HCT116 (cell line): ENCODE measurements around the gene RAB5IF. TPM values are rescaled to one million over a fixed set of nuclear protein-coding genes. Genes with fewer than 3 reads are reported as not detected.

ENCODE experiments used
- ATAC-seq: fragments of 200-7000 bp; cut with Tn5 transposase; 2 replicates; pipeline ENCODE4 v1.9.1; 2020; ENCODE audit warnings: mild to moderate bottlenecking, moderate library complexity
- BruUV-seq: library from RNA; stranded (reverse); fragments of 400-500 nt; replicated peaks from 2 replicates; lab custom pipeline; 2021; lab: Mats Ljungman, UMichigan
- CTCF ChIA-PET: fragments of 300-600 bp; sonication (Branson Sonifier 250); formaldehyde crosslinking; loops from one replicate; lab custom pipeline; 2021; ENCODE audit warnings: antibody characterized with exemption; lab: Charles Lee
- POLR2A ChIA-PET: fragments of 300-600, 350-600 bp; sonication (Branson Sonifier 250); formaldehyde crosslinking; loops from one replicate; lab custom pipeline; 2021; ENCODE audit warnings: antibody characterized with exemption; lab: Charles Lee
- RAD21 ChIA-PET, 2 experiments: fragments of 300-600 bp; sonication (Branson Sonifier 250); formaldehyde crosslinking; loops; one replicate each; lab custom pipeline; 2023; ENCODE audit warnings: low total read pairs in 2 of 2; ENCODE audit not compliant: uncharacterized antibody in 2 of 2, unreplicated experiment in 2 of 2, low non-redundant PET in 1 of 2; lab: Charles Lee
- DNase-seq: peaks from one replicate; pipeline ENCODE4 v3.0.0-alpha.2; 2010; ENCODE audit warnings: low read depth, low spot score
- H2AFZ ChIP-seq: fragments of 200-600 bp; shearing (Covaris generic), sonication (generic); 2 replicates; pipeline ENCODE4 v1.6.1; 2017; ENCODE audit warnings: low read depth, mixed run types, mixed read lengths, antibody characterized with exemption, low read length; ENCODE audit not compliant: poor library complexity, severe bottlenecking
- H3K27ac ChIP-seq: 2 replicates; pipeline ENCODE4 v1.5.1; 2012; ENCODE audit warnings: low read depth, low read length
- H3K27me3 ChIP-seq: fragments of 200-600 bp; sonication (generic); 2 replicates; pipeline ENCODE4 v1.6.1; 2016; ENCODE audit warnings: mixed run types, low read length, mixed read lengths; ENCODE audit not compliant: insufficient read depth
- H3K36me3 ChIP-seq, 2 experiments: fragments of 200-500 bp in 1 of 2; fragments of 200-600 bp in 1 of 2; sonication (Bioruptor generic) in 1 of 2; sonication (generic) in 1 of 2; 2 replicates each; pipeline versions ENCODE4 v1.5.1 to v1.6.1; 2014 to 2016; ENCODE audit warnings: low read length in 2 of 2, inconsistent platforms in 1 of 2, mixed read lengths in 1 of 2, mixed run types in 1 of 2; ENCODE audit not compliant: insufficient read depth in 2 of 2, control insufficient read depth in 1 of 2
- H3K4me1 ChIP-seq, 2 experiments: fragments of 200-600 bp in 1 of 2; sonication (generic) in 1 of 2; 2 replicates each; pipeline versions ENCODE4 v1.5.1 to v1.6.1; 2012 to 2017; ENCODE audit warnings: low read length in 2 of 2, inconsistent platforms in 1 of 2, mild to moderate bottlenecking in 1 of 2, mixed read lengths in 1 of 2, mixed run types in 1 of 2, moderate library complexity in 1 of 2; ENCODE audit not compliant: insufficient read depth in 2 of 2, control insufficient read depth in 1 of 2
- H3K4me2 ChIP-seq: fragments of 200-600 bp; sonication (generic); 2 replicates; pipeline ENCODE4 v1.6.1; 2017; ENCODE audit warnings: mixed run types, low read length, mixed read lengths
- H3K4me3 ChIP-seq, 2 experiments: fragments of 200-600 bp in 1 of 2; sonication (generic) in 1 of 2; replicated peaks in 1 of 2; 2 replicates each; pipeline ENCODE4 v1.5.1; 2011 to 2016; ENCODE audit warnings: low read length in 2 of 2, control low read depth in 1 of 2, low read depth in 1 of 2, mild to moderate bottlenecking in 1 of 2, mixed read lengths in 1 of 2, mixed run types in 1 of 2
- H3K79me2 ChIP-seq: fragments of 200-600 bp; sonication (generic); 2 replicates; pipeline ENCODE4 v1.6.1; 2017; ENCODE audit warnings: mild to moderate bottlenecking, mixed run types, low read length, moderate library complexity, mixed read lengths; ENCODE audit not compliant: insufficient read depth
- H3K9ac ChIP-seq: fragments of 200-600 bp; sonication (generic); 2 replicates; pipeline ENCODE4 v1.6.1; 2016; ENCODE audit warnings: low read length, mixed read lengths
- H3K9me2 ChIP-seq: fragments of 200-600 bp; sonication (generic), shearing (Covaris generic); 2 replicates; pipeline ENCODE4 v1.6.1; 2017; ENCODE audit warnings: mixed run types, mild to moderate bottlenecking, moderate library complexity; ENCODE audit not compliant: insufficient read depth
- H3K9me3 ChIP-seq, 2 experiments: fragments of 200-500 bp in 1 of 2; fragments of 200-600 bp in 1 of 2; sonication (Bioruptor generic) in 1 of 2; sonication (generic) in 1 of 2; 2 replicates each; pipeline ENCODE4 v1.6.1; 2014 to 2017; ENCODE audit warnings: low read length in 2 of 2, mixed read lengths in 2 of 2, inconsistent platforms in 1 of 2, low read depth in 1 of 2, mild to moderate bottlenecking in 1 of 2, mixed run types in 1 of 2, moderate library complexity in 1 of 2; ENCODE audit not compliant: control insufficient read depth in 1 of 2, insufficient read depth in 1 of 2
- H4K20me1 ChIP-seq: fragments of 200-600 bp; sonication (generic), shearing (Covaris generic); 2 replicates; pipeline ENCODE4 v1.6.1; 2017; ENCODE audit warnings: mixed run types, mild to moderate bottlenecking, moderate library complexity; ENCODE audit not compliant: insufficient read depth
- CBX3 ChIP-seq: IDR thresholded peaks from 2 replicates; pipeline ENCODE4 v1.6.1; 2012; ENCODE audit warnings: low read depth
- CEBPB ChIP-seq: IDR thresholded peaks from 2 replicates; pipeline ENCODE4 v1.6.1; 2012; ENCODE audit warnings: low read depth
- ELF1 ChIP-seq: IDR thresholded peaks from 2 replicates; pipeline ENCODE4 v1.6.1; 2012; ENCODE audit warnings: low read depth, borderline replicate concordance
- EZH2phosphoT487 ChIP-seq: fragments of 200-600 bp; IDR thresholded peaks from 2 replicates; pipeline ENCODE4 v1.6.1; 2018; ENCODE audit warnings: antibody characterized with exemption, borderline replicate concordance
- FOSL1 ChIP-seq: IDR thresholded peaks from 2 replicates; pipeline ENCODE4 v1.6.1; 2012; ENCODE audit warnings: low read depth
- POLR2AphosphoS5 ChIP-seq: IDR thresholded peaks from 2 replicates; pipeline ENCODE4 v1.6.1; 2011; ENCODE audit warnings: mild to moderate bottlenecking, low read depth, low read length, moderate library complexity
- REST ChIP-seq: IDR thresholded peaks from 2 replicates; pipeline ENCODE4 v1.6.1; 2012; ENCODE audit warnings: low read depth
- SRF ChIP-seq: IDR thresholded peaks from 2 replicates; pipeline ENCODE4 v1.6.1; 2012; ENCODE audit warnings: low read depth
- TCF7L2 ChIP-seq: IDR thresholded peaks from 2 replicates; pipeline ENCODE4 v1.7.0; 2011; ENCODE audit warnings: borderline replicate concordance, inconsistent platforms; ENCODE audit not compliant: insufficient read depth, insufficient read length; ENCODE audit errors: extremely low read depth
- ZFX ChIP-seq: fragments of 450-650 bp; IDR thresholded peaks from 2 replicates; pipeline ENCODE4 v1.6.1; 2017
- intact Hi-C: fragments of 100-400 bp; cut with micrococcal nuclease; formaldehyde crosslinking; loops from 2 replicates; pipeline ENCODE4 v1.10.0; 2022
- total RNA-seq: library from RNA; stranded (reverse); gene quantifications from one replicate; pipeline ENCODE4 v1.2.1, GENCODE V29; 2021; ENCODE audit not compliant: unreplicated experiment
- TF ChIP-seq, protein P1 (sequence below): IDR thresholded peaks from 2 replicates; pipeline ENCODE4 v1.6.1; 2011; ENCODE audit warnings: mild to moderate bottlenecking, low read length, moderate library complexity; ENCODE audit not compliant: insufficient replicate concordance; ENCODE audit errors: extremely low read depth
- TF ChIP-seq, protein P2 (sequence below): IDR thresholded peaks from 2 replicates; pipeline ENCODE4 v1.6.1; 2012

RAB5IF gene
- total RNA-seq, 1 experiment from 2014 or later, result 82.9 TPM

- TF ChIP-seq, protein P1, sequence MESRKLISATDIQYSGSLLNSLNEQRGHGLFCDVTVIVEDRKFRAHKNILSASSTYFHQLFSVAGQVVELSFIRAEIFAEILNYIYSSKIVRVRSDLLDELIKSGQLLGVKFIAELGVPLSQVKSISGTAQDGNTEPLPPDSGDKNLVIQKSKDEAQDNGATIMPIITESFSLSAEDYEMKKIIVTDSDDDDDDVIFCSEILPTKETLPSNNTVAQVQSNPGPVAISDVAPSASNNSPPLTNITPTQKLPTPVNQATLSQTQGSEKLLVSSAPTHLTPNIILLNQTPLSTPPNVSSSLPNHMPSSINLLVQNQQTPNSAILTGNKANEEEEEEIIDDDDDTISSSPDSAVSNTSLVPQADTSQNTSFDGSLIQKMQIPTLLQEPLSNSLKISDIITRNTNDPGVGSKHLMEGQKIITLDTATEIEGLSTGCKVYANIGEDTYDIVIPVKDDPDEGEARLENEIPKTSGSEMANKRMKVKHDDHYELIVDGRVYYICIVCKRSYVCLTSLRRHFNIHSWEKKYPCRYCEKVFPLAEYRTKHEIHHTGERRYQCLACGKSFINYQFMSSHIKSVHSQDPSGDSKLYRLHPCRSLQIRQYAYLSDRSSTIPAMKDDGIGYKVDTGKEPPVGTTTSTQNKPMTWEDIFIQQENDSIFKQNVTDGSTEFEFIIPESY, result peak; percentile 84
- peak; percentile 90 for TF ChIP-seq TCF7L2
- peak; percentile 60; the same call in 1 of the 2 replicates for TF ChIP-seq SRF
- no peak for TF ChIP-seq EZH2phosphoT487
- TF ChIP-seq ELF1, result no peak; the same call in 1 of the 2 replicates
These were observed at the start of gene RAB5IF (continued) for GRCh38 chr20:36605399-36606157.

DNA sequence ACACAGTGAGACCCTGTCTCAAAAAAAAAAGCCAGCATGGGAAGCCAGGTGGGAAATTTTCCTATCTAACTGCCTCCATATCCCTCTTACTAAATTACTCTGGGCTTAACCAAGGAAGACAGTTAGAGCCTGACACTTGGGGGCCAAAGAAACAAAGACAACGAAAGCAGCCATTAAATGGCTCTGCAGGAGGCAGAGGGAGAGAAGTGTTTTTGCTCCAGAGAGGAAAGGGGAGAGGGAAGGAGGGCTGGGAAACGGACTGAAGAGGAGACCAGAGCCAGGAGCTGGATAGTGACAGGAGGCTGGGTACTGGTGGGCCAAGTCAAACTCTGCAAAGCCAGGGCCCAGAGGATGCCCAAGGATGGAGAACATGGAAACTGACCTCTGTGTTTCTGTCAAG is 42.9 kb upstream of the RAB5IF start:
- Histone ChIP-seq H4K20me1 (no peaks in the 10 kb centered on the region), H3K4me1 (no peaks in the 10 kb centered on the region), H3K36me3 (no peaks in the 10 kb centered on the region), H3K9ac (no peak overlapping the region), H3K9me2 (no peaks in the 10 kb centered on the region), H3K4me2 (no peak overlapping the region), H2AFZ (no peak overlapping the region), H3K27me3 (no peaks in the 10 kb centered on the region), H3K27ac (no peak overlapping the region)
- RAD21 ChIA-PET, result no interaction called here
- ATAC-seq (no peak), DNase-seq (no peak)
- no TSS peak for BruUV-seq
- CTCF ChIA-PET, result no interaction called here
- POLR2A ChIA-PET, result no interaction called here
- intact Hi-C loops, result no loop called here
- TF ChIP-seq EZH2phosphoT487 (no peak), CEBPB (no peak), POLR2AphosphoS5 (no peak), ZFX (no peak), REST (no peak), FOSL1 (no peak), CBX3 (no peak), TCF7L2 (no peak)
- TF ChIP-seq, protein P2, sequence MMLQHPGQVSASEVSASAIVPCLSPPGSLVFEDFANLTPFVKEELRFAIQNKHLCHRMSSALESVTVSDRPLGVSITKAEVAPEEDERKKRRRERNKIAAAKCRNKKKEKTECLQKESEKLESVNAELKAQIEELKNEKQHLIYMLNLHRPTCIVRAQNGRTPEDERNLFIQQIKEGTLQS, result no peak
- TF ChIP-seq, all 23 proteins: peak for 0
- no peaks in the 10 kb centered on the region for H3K79me2 ChIP-seq
- H3K9me3 ChIP-seq, result peaks cover 0 to 4% of the 10 kb centered on the region in 2 experiments; a peak in 1 of 4 replicates
- no peak overlapping the region for H3K4me3 ChIP-seq
